Uterus (tissue), 4 donors: ENCODE measurements around the gene PDE5A. TPM values are rescaled to one million over a fixed set of nuclear protein-coding genes. Genes with fewer than 3 reads are reported as not detected.

Source experiments
- DNase-seq, 2 donors: peaks; one replicate each; pipeline ENCODE4 v3.0.0-alpha.2; 2019 to 2020
- H3K27ac ChIP-seq, 2 donors: fragments of 200-600 bp; sonication (generic); 1 replicate in 1 of 2; 2 replicates in 1 of 2; pipeline ENCODE4 v1.5.1; 2016 to 2018
- H3K27me3 ChIP-seq, 2 donors: fragments of 200-600 bp; sonication (generic); one replicate each; pipeline ENCODE4 v1.5.1; 2018 to 2019; ENCODE audit warnings: control low read depth in 1 of 2
- H3K36me3 ChIP-seq, 2 donors: fragments of 200-600 bp; sonication (generic); one replicate each; pipeline ENCODE4 v1.5.1; 2019; ENCODE audit warnings: control low read depth in 1 of 2
- H3K4me1 ChIP-seq, 2 donors: fragments of 200-600 bp; sonication (generic); one replicate each; pipeline ENCODE4 v1.5.1; 2018 to 2019; ENCODE audit warnings: control low read depth in 1 of 2
- H3K4me3 ChIP-seq, 2 donors: fragments of 200-600 bp; sonication (generic); 1 replicate in 1 of 2; 2 replicates in 1 of 2; pipeline ENCODE4 v1.5.1; 2018 to 2019; ENCODE audit warnings: mild to moderate bottlenecking in 1 of 2
- H3K9me3 ChIP-seq, 2 donors: fragments of 200-600 bp; sonication (generic); one replicate each; pipeline ENCODE4 v1.5.1; 2019; ENCODE audit warnings: control low read depth in 1 of 2
- POLR2A ChIP-seq, 2 donors: fragments of 450-650 bp; IDR thresholded peaks; one replicate each; pipeline ENCODE4 v1.6.1; 2016; ENCODE audit warnings: antibody characterized with exemption in 2 of 2, mild to moderate bottlenecking in 1 of 2, moderate library complexity in 1 of 2
- intact Hi-C: fragments of 100-400 bp; cut with DNase I; formaldehyde crosslinking; loops from one replicate; pipeline ENCODE4 v1.15.1; 2023; ENCODE audit warnings: low total_unique reads
- total RNA-seq, 4 donors: library from RNA; depleted of rRNA in 3 of 4; stranded (reverse); fragments of >200 nt in 3 of 4; gene quantifications; one replicate each; pipeline versions ENCODE4 v1.1.0 to v1.2.4, GENCODE V29; 2014 to 2023
- TF ChIP-seq, protein P1 (sequence below), 4 experiments: fragments of 200-600 bp in 2 of 4; fragments of 450-650 bp in 2 of 4; sonication (generic) in 2 of 4; IDR thresholded peaks; one replicate each; pipeline ENCODE4 v1.5.1; 2016 to 2019; ENCODE audit warnings: antibody characterized with exemption in 4 of 4, mild to moderate bottlenecking in 2 of 4, moderate library complexity in 1 of 4
- donor health status: DM: yes; HTN: yes; CAD: no.

PDE5A gene
- total RNA-seq, 4 donors from 2014 or later = 13.5 to 192 (median 84.2) TPM

DNA sequence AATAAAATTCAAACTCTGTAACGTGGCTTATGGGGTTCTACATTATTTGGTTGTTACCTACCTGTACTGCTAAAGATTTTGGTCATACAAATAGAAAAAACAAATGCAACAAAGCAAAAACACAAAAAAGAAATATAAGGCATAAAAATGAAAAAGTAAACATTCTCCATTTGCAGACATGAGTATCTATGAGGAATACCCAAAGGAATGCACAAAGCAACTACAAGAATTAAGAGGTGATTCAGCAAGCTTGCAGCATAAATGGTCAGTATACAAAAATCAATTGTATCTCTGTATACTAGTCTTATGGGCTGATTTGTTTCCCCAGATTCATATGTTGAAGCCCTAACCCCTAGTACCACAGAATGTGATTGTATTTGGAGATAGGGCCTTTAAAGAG lies 3.6 kb upstream of the PDE5A start:
- intact Hi-C loops = no loop called here
- H3K36me3 ChIP-seq = no peaks in the 10 kb centered on the region
- H3K27ac ChIP-seq = no peak overlapping the region
- H3K4me3 ChIP-seq = no peak overlapping the region
- TF ChIP-seq, protein P1, sequence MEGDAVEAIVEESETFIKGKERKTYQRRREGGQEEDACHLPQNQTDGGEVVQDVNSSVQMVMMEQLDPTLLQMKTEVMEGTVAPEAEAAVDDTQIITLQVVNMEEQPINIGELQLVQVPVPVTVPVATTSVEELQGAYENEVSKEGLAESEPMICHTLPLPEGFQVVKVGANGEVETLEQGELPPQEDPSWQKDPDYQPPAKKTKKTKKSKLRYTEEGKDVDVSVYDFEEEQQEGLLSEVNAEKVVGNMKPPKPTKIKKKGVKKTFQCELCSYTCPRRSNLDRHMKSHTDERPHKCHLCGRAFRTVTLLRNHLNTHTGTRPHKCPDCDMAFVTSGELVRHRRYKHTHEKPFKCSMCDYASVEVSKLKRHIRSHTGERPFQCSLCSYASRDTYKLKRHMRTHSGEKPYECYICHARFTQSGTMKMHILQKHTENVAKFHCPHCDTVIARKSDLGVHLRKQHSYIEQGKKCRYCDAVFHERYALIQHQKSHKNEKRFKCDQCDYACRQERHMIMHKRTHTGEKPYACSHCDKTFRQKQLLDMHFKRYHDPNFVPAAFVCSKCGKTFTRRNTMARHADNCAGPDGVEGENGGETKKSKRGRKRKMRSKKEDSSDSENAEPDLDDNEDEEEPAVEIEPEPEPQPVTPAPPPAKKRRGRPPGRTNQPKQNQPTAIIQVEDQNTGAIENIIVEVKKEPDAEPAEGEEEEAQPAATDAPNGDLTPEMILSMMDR (IDR thresholded peaks at IDR 0.05) = no peak
- no peak for TF ChIP-seq POLR2A (IDR thresholded peaks at IDR 0.05)
- H3K4me1 ChIP-seq = no peaks in the 10 kb centered on the region
- no peaks in the 10 kb centered on the region for H3K27me3 ChIP-seq
- H3K9me3 ChIP-seq = no peaks in the 10 kb centered on the region
- DNase-seq = no peak

DNA sequence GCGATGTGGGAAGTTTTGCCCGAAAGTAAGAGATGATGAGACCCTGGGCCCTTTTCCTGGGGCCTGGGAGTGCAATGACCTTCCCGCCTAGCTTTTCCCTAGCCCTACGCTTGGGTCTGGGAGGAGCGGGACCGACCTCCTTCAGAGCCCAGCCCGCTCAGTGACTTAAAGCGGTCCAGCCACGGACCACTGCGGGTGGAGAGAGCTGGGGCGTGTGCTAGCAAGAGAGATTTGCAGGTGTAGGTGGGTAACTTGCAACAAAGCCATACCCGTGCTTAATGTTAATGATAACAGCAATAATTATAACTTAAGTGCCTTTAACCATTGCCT lies 503 bp upstream of the PDE5A start:
- no peaks in the 10 kb centered on the region for H3K9me3 ChIP-seq
- no peak for DNase-seq
- TF ChIP-seq, protein P1 (IDR thresholded peaks at IDR 0.05) = no peak
- no peak for TF ChIP-seq POLR2A (IDR thresholded peaks at IDR 0.05)
- peak overlapping the region; percentile 85 to 92 for H3K27ac ChIP-seq
- H3K4me1 ChIP-seq = no peaks in the 10 kb centered on the region
- H3K27me3 ChIP-seq = no peaks in the 10 kb centered on the region
- no peaks in the 10 kb centered on the region for H3K36me3 ChIP-seq
- intact Hi-C loops = no loop called here
- H3K4me3 ChIP-seq = peak overlapping the region; percentile 56 to 61

DNA sequence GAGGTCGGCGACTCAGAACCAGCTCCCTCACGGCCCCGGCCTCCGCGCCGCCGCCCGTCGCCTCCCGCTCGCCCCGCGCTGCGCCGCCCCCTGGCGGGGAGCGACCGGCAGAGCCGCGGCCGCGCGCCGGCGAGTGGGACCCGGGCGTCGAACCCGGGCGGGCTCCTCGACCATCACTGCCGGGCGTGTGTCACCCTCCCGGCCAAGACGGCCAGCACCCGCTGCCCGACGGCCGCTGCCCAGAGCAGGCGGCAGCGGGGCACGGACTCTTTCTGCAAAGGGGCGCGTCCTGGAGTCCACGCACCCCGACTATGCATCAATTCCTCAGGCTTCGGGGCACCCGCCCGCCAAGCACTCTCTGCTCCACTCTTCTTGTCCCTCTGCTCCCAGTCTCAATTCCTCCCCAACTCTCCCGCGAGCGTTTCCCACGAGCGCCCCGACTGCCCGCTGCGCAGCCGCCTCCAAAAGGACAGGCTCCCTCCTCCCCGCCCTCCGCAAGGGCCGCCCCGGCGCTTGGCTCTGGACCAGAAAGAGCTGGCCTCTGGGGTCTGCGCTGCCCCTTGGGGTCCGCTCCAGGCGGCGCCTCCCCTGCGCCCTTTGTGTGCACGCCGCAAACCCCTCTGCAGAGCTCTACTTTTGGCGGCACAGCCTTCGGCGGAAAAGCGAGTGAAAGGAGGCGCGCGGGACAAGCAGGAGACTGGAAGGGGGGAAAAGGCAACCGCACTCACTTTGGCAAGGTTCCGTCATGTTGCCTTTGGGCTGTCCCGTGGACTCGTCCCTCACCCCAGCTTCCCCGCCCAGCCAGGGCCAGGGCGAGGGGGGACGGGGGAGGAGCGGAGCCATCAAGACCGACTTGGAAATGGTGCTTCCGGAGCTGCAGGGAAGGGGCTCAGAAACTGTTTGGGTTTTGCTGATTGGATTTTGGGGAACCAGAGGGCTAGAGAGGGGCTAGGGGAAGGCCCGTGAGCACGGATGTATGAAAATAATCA lies 1.0 kb downstream of the PDE5A start:
- Histone ChIP-seq H3K9me3 (no peaks in the 10 kb centered on the region), H3K36me3 (no peaks in the 10 kb centered on the region), H3K27me3 (no peaks in the 10 kb centered on the region), H3K4me1 (no peaks in the 10 kb centered on the region), H3K27ac (peak overlapping the region; percentile 85 to 92), H3K4me3 (peak overlapping the region; percentile 56 to 61)
- intact Hi-C loops = no loop called here
- TF ChIP-seq POLR2A (IDR thresholded peaks at IDR 0.05) = no peak
- TF ChIP-seq, protein P1 (IDR thresholded peaks at IDR 0.05) = peak in 3 of 4 experiments; percentile 63 to 90 (median 73)
- DNase-seq = peak; percentile 46 to 50

DNA sequence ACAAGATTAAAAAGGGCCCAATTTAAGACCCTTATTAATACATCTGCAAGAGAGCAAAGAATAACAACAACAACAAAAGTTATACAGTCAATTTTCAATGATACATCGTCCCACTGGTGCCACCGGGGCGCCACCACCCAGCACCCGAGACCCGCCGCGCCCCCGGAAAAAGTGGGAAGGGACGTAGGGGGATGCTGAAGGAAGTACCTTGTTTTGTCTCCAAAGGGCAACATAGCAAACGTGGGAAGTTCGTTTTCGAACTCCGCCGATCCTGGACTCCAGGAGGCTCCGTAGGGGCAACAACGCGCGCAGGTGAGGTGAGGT lies 1.7 kb downstream of the PDE5A start:
- Histone ChIP-seq H3K36me3 (no peaks in the 10 kb centered on the region), H3K4me1 (no peaks in the 10 kb centered on the region), H3K27ac (peak overlapping the region; percentile 85 to 92), H3K4me3 (peak overlapping the region; percentile 56 to 61), H3K9me3 (no peaks in the 10 kb centered on the region), H3K27me3 (no peaks in the 10 kb centered on the region)
- no peak for DNase-seq
- TF ChIP-seq POLR2A (IDR thresholded peaks at IDR 0.05) = no peak
- TF ChIP-seq, protein P1 (IDR thresholded peaks at IDR 0.05) = no peak
- intact Hi-C loops = no loop called here

DNA sequence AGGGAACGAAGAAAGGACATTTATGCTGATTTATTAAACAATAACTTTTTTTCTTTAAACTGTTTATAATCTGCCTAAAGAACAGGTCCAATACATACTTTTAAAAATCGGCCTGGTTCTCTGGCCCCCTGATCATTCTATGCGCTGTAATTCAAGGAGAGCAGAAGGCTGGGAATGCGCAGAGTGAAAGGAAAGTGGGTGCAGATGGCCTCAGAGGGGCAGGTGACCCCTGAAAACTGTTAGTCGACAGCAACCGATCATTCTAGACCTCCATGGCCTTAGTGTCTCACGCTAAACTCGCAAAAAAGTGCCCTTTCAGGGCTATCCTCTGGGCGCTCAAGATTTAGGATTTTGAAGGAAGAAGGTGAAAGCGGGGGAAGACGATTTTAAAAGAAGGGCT lies 2.2 kb downstream of the PDE5A start:
- Histone ChIP-seq H3K9me3 (no peaks in the 10 kb centered on the region), H3K27ac (peak overlapping the region; percentile 85 to 92), H3K27me3 (no peaks in the 10 kb centered on the region), H3K4me1 (no peaks in the 10 kb centered on the region), H3K4me3 (peak overlapping the region; percentile 56 to 61), H3K36me3 (no peaks in the 10 kb centered on the region)
- intact Hi-C loops = no loop called here
- DNase-seq = no peak
- TF ChIP-seq, protein P1 (IDR thresholded peaks at IDR 0.05) = no peak
- no peak for TF ChIP-seq POLR2A (IDR thresholded peaks at IDR 0.05)
